ENCODE results near the gene MUS81.
A peak's percentile ranks its signal among the peaks of the same experiment; 100 is the strongest.
"Not testable (repeated sequence)": the region's sequence is repeated elsewhere in the genome, so short reads cannot be mapped to it uniquely, and the experiment has no call there.

The MUS81 gene

GRCh38 chr11:65834202-65834601, 26.0 kb upstream of the MUS81 start:
- TF ChIP-seq CTCF (conservative IDR thresholded peaks at IDR 0.05; ENCODE audit: low read length), result no peak
- peak overlapping the region; percentile 71 for H3K4me3 ChIP-seq (ENCODE audit: low read length)
- DNase-seq (ENCODE audit: low read depth), result no peak

- H3K4me3 ChIP-seq (ENCODE audit: low read length), result no peak overlapping the region
- TF ChIP-seq CTCF (conservative IDR thresholded peaks at IDR 0.05; ENCODE audit: low read length), result no peak
- no peak for DNase-seq (ENCODE audit: low read depth)
These were observed 18.1 kb upstream of the MUS81 start for GRCh38 chr11:65842144-65842543.

- TF ChIP-seq CTCF (conservative IDR thresholded peaks at IDR 0.05; ENCODE audit: low read length), result no peak
- no peak for DNase-seq (ENCODE audit: low read depth)
These were observed 16.4 kb upstream of the MUS81 start for GRCh38 chr11:65843811-65844210.

GRCh38 chr11:65844231-65844872, 15.9 kb upstream of the MUS81 start:
- H3K4me3 ChIP-seq (ENCODE audit: low read length), result no peak overlapping the region
- DNase-seq (ENCODE audit: low read depth), result no peak
- TF ChIP-seq CTCF (conservative IDR thresholded peaks at IDR 0.05; ENCODE audit: low read length), result no peak

More at GRCh38 chr11:65843811-65844210, 16.4 kb upstream of the MUS81 start:
- H3K4me3 ChIP-seq (ENCODE audit: low read length), result no peak overlapping the region

GRCh38 chr11:65847746-65848145, 12.5 kb upstream of the MUS81 start:
- TF ChIP-seq CTCF (conservative IDR thresholded peaks at IDR 0.05; ENCODE audit: low read length), result no peak
- DNase-seq (ENCODE audit: low read depth), result no peak
- no peak overlapping the region for H3K4me3 ChIP-seq (ENCODE audit: low read length)

- DNase-seq (ENCODE audit: low read depth), result not testable (repeated sequence)
These were observed 11.5 kb upstream of the MUS81 start for GRCh38 chr11:65848693-65849092.

GRCh38 chr11:65849366-65849765, 10.9 kb upstream of the MUS81 start:
- no peak for DNase-seq (ENCODE audit: low read depth)
- TF ChIP-seq CTCF (conservative IDR thresholded peaks at IDR 0.05; ENCODE audit: low read length), result no peak
- H3K4me3 ChIP-seq (ENCODE audit: low read length), result no peak overlapping the region

More at GRCh38 chr11:65848693-65849092, 11.5 kb upstream of the MUS81 start:
- not testable (repeated sequence) for H3K4me3 ChIP-seq (ENCODE audit: low read length)

Measured in AG10803 (cell line).